ENCODE measurements around the gene SLC51B.

- no peak for TF ChIP-seq CTCF (IDR thresholded peaks at IDR 0.05; ENCODE audit: borderline replicate concordance, extremely low read depth, low read length, poor library complexity, severe bottlenecking)
- TF ChIP-seq EZH2 (IDR thresholded peaks at IDR 0.05; ENCODE audit: borderline replicate concordance, low read depth, low read length, severe bottlenecking) = no peak
Measured at GRCh38 chr15:65042776-65043327, 2.3 kb upstream of the SLC51B start.
